ENCODE measurements around the gene SYCE1L.

SYCE1L gene

DNA sequence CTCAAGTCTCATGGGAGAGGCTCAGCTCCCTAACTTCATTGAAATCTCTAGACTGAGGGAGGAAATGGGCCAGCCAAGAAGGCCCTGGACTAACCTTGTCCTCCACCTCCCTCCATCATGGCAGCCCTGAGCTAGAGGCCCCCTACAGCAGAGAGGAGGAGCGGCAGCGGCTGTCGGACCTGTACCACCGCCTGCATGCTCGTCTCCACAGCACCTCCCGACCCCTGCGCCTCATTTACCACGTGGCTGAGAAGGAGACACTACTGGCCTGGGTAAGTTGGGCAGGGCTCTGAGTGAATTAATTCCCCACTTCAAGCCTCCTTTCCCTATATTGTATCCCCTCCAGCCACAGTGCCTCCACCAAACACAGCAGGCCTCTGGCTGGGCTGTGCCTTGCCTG, 3.8 kb upstream of the SYCE1L start:
- no peak overlapping the region for H3K4me2 ChIP-seq
- H3K27ac ChIP-seq: no peak overlapping the region
- no peak overlapping the region for H3K9ac ChIP-seq
- no peak overlapping the region for H3K4me3 ChIP-seq (IDR thresholded peaks at IDR 0.05; ENCODE audit: insufficient read depth, low read depth, low read length)
- H2AFZ ChIP-seq (ENCODE audit: low read depth): no peak overlapping the region
- H3K36me3 ChIP-seq (ENCODE audit: insufficient read depth): no peaks in the 10 kb centered on the region
- H3K79me2 ChIP-seq (ENCODE audit: insufficient read depth, low read depth): peaks cover 21% of the 10 kb centered on the region
- peaks cover 8% of the 10 kb centered on the region for H3K4me1 ChIP-seq (ENCODE audit: low read depth, poor library complexity, severe bottlenecking)
- H3K27me3 ChIP-seq (ENCODE audit: insufficient read depth, low read depth): no peaks in the 10 kb centered on the region
- no peaks in the 10 kb centered on the region for H4K20me1 ChIP-seq (ENCODE audit: insufficient read depth)
- TF ChIP-seq CTCF (conservative IDR thresholded peaks at IDR 0.05; ENCODE audit: low read depth, low read length): no peak

GRCh38 chr16:77197747-77198146, 1.5 kb upstream of the SYCE1L start:
- H3K4me1 ChIP-seq (ENCODE audit: low read depth, poor library complexity, severe bottlenecking): no peaks in the 10 kb centered on the region
- no peak overlapping the region for H3K9ac ChIP-seq
- no peak overlapping the region for H3K4me2 ChIP-seq
- peaks cover 4% of the 10 kb centered on the region for H3K79me2 ChIP-seq (ENCODE audit: insufficient read depth, low read depth)
- no peak for TF ChIP-seq CTCF (conservative IDR thresholded peaks at IDR 0.05; ENCODE audit: low read depth, low read length)
- no peaks in the 10 kb centered on the region for H4K20me1 ChIP-seq (ENCODE audit: insufficient read depth)
- no peaks in the 10 kb centered on the region for H3K27me3 ChIP-seq (ENCODE audit: insufficient read depth, low read depth)
- no peak overlapping the region for H3K27ac ChIP-seq
- H3K36me3 ChIP-seq (ENCODE audit: insufficient read depth): no peaks in the 10 kb centered on the region
- H3K4me3 ChIP-seq (IDR thresholded peaks at IDR 0.05; ENCODE audit: insufficient read depth, low read depth, low read length): no peak overlapping the region
- no peak overlapping the region for H2AFZ ChIP-seq (ENCODE audit: low read depth)

DNA sequence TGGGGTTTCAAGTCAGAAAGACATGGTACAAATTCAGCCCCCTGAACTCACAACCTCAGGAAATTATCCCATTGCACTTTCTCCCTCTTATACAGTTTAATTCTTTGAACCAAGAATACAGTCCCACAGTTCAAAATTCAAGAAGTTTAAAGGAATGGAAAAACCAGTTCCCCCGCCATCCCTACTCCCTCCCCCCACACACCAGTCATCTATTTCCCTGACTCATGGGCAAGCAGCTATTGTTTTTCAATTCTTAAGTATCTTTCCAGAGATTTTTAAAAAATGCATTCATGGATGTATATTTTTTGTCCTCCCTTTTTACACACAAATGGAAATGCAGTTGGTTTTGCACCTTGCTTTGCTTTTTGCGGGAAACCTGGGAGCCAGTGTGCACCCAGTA, 7.3 kb downstream of the SYCE1L start:
- Histone ChIP-seq H2AFZ (ENCODE audit: low read depth) (no peak overlapping the region), H3K4me3 (IDR thresholded peaks at IDR 0.05; ENCODE audit: insufficient read depth, low read depth, low read length) (no peak overlapping the region), H4K20me1 (ENCODE audit: insufficient read depth) (no peaks in the 10 kb centered on the region), H3K4me1 (ENCODE audit: low read depth, poor library complexity, severe bottlenecking) (no peaks in the 10 kb centered on the region), H3K27me3 (ENCODE audit: insufficient read depth, low read depth) (no peaks in the 10 kb centered on the region), H3K4me2 (no peak overlapping the region), H3K9ac (no peak overlapping the region), H3K27ac (no peak overlapping the region), H3K36me3 (ENCODE audit: insufficient read depth) (no peaks in the 10 kb centered on the region), H3K79me2 (ENCODE audit: insufficient read depth, low read depth) (no peaks in the 10 kb centered on the region)
- TF ChIP-seq CTCF (conservative IDR thresholded peaks at IDR 0.05; ENCODE audit: low read depth, low read length): no peak

- Histone ChIP-seq H3K9ac (no peak overlapping the region), H3K4me2 (no peak overlapping the region), H3K27ac (no peak overlapping the region), H3K36me3 (ENCODE audit: insufficient read depth) (no peaks in the 10 kb centered on the region), H3K4me3 (IDR thresholded peaks at IDR 0.05; ENCODE audit: insufficient read depth, low read depth, low read length) (no peak overlapping the region), H3K27me3 (ENCODE audit: insufficient read depth, low read depth) (no peaks in the 10 kb centered on the region), H4K20me1 (ENCODE audit: insufficient read depth) (no peaks in the 10 kb centered on the region), H3K4me1 (ENCODE audit: low read depth, poor library complexity, severe bottlenecking) (no peaks in the 10 kb centered on the region), H2AFZ (ENCODE audit: low read depth) (no peak overlapping the region), H3K79me2 (ENCODE audit: insufficient read depth, low read depth) (no peaks in the 10 kb centered on the region)
- TF ChIP-seq CTCF (conservative IDR thresholded peaks at IDR 0.05; ENCODE audit: low read depth, low read length): no peak
These were observed 7.8 kb downstream of the SYCE1L start for GRCh38 chr16:77207030-77207429.

DNA sequence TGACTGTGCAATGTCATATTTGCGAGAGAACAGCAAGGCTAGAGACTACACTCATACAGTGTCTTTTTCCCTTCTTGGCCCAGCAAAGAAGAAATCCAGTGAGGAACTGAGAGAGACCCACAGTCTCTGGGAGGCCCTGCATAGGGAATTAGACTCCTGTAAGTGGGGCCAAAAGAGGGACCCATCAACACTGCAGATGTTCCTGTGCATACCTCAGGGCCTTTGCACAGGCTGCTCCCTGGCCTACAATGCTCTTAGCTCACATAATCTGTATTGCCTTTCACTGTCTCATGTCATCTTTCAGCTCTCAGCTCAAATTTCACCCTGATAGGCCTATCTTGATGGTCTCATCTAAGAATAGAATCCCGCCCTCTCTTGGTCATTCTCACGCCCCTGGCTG, 9.2 kb downstream of the SYCE1L start:
- no peaks in the 10 kb centered on the region for H3K79me2 ChIP-seq (ENCODE audit: insufficient read depth, low read depth)
- H3K27me3 ChIP-seq (ENCODE audit: insufficient read depth, low read depth): no peaks in the 10 kb centered on the region
- no peak overlapping the region for H3K9ac ChIP-seq
- no peak overlapping the region for H2AFZ ChIP-seq (ENCODE audit: low read depth)
- no peak for TF ChIP-seq CTCF (conservative IDR thresholded peaks at IDR 0.05; ENCODE audit: low read depth, low read length)
- no peaks in the 10 kb centered on the region for H4K20me1 ChIP-seq (ENCODE audit: insufficient read depth)
- no peaks in the 10 kb centered on the region for H3K4me1 ChIP-seq (ENCODE audit: low read depth, poor library complexity, severe bottlenecking)
- H3K27ac ChIP-seq: no peak overlapping the region
- H3K4me2 ChIP-seq: no peak overlapping the region
- H3K4me3 ChIP-seq (IDR thresholded peaks at IDR 0.05; ENCODE audit: insufficient read depth, low read depth, low read length): no peak overlapping the region
- no peaks in the 10 kb centered on the region for H3K36me3 ChIP-seq (ENCODE audit: insufficient read depth)

All from KMS-11 (cell line).